ENCODE measurements around the gene NUDT22.

The NUDT22 gene

DNA sequence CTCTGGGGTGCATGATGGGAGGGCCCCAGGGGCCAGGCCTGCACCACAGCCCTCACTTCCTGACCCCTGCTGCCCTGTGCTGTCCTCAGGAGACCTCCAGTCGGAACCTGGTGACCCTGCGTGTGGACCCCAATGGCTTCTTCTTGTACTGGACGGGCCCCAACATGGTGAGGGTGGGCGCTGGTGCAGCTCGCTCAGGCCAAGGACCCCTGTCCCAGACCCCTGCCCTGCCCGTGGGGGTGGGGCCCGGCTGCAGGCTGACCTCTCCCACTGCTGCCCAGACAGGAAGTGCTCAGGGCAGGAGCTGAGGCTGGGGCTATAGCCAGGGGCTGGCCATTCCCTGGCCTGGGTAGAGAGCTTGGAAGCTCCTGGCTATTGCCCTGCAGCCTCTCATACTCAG is 28.3 kb downstream of the NUDT22 start:
- DNase-seq (ENCODE audit: low read depth in 2 of 2): no peak

DNA sequence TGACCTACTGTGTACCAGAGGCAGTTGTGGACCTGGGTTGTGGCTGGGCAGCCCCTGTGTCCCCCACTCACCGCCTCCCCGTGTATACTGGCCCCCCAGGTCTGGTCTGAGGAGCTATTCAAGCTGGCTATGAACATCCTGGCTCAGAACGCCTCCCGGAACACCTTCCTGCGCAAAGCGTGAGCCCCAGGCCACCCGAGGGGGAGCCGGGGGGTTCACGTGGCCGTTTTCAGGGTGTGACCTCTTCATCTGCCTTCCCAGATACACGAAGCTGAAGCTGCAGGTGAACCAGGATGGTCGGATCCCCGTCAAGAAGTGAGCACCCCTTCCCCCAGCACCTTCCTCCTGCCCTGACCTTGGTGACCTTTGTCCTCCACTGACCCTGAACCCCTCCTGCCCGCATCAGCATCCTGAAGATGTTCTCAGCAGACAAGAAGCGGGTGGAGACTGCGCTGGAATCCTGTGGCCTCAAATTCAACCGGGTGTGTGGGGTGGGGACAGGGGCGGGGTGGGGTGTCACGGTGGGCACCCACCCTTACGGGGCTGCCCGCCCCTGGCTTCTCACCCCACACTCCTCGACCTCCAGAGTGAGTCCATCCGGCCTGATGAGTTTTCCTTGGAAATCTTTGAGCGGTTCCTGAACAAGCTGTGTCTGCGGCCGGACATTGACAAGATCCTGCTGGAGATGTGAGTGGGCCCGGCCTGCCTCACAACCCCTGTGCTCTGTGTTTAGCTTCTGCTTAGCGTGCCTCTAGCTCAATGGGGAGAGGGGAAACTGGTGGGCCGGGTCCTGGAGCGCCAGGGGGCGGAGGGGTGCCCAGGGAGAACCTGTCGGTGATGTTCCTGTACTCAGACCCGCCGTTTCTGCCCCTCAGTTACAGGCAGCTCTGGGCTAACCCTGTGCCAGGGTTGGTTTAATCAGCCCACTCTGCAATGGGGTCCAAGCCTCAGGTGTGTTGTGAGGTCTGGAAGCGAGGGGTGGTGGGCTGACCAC is 29.4 kb downstream of the NUDT22 start:
- no peak for DNase-seq (ENCODE audit: low read depth in 2 of 2)

DNA sequence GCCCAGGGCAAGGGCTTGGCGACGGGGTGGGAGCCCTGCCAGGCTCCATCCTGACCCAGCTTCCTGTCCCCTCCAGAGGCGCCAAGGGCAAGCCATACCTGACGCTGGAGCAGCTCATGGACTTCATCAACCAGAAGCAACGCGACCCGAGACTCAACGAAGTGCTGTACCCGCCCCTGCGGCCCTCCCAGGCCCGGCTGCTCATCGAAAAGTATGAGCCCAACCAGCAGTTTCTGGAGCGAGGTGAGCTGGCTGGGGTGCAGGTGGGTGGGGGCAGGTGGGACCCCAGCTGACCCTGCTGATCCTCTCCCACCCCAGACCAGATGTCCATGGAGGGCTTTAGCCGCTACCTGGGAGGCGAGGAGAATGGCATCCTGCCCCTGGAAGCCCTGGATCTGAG is 30.2 kb downstream of the NUDT22 start:
- no peak for DNase-seq (ENCODE audit: low read depth in 2 of 2)

DNA sequence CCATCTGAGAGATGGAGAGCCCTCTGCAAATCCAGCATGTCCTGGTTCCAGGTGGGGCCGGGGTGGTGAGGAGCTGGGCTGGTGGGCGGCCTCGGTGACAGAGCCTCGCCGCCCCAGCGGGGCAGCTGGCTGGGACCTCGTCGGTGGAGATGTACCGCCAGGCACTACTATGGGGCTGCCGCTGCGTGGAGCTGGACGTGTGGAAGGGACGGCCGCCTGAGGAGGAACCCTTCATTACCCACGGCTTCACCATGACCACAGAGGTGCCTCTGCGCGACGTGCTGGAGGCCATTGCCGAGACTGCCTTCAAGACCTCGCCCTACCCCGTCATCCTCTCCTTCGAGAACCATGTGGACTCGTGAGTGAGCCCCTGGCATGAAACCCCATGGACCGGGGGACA is 32.3 kb downstream of the NUDT22 start:
- no peak for DNase-seq (ENCODE audit: low read depth in 2 of 2)

DNA sequence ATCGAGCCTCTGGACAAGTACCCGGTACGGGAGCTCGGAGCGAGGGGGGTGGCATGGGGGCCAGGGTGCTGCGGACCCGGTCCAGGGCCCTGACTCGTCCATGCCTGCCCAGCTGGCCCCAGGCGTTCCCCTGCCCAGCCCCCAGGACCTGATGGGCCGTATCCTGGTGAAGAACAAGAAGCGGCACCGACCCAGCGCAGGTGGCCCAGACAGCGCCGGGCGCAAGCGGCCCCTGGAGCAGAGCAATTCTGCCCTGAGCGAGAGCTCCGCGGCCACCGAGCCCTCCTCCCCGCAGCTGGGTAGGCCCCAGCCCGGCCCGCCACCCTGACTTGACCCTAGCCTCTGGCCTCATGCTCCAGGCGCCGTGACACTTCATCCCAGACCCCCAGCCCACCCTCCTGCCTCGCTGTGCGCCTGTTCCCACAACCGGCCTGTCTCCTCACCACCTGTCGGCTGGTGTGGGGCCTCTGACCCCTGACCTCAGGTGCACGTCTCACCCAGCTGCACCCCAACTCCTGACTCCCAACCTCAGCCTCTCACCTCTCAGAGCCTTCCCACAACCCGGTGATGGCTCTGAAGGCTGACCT is 33.0 kb downstream of the NUDT22 start:
- DNase-seq (ENCODE audit: low read depth in 2 of 2): no peak

DNA sequence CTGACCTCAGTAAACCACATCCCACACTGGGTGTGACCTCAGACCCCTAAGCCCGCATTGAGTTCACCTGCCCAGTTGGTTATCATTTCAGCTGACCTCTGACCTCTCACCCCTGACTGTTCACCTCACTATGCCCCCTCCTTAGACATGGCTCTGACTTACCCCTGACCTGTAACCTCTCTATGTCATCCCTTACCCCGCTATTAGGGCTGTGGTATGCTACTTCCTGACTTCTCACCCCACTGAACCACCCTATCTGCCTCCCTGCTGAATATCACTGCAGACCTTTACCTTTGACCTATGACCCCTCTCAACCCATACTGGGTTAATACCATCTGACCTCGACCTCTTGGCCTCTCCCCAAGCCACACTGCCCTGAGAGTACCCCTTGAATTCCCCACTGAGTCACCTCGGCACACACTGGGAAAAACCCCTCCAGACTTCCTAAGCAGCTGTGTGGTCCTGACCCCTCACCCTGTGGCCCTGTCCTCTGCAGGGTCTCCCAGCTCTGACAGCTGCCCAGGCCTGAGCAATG is 33.5 kb downstream of the NUDT22 start:
- DNase-seq (ENCODE audit: low read depth in 2 of 2): no peak

DNA sequence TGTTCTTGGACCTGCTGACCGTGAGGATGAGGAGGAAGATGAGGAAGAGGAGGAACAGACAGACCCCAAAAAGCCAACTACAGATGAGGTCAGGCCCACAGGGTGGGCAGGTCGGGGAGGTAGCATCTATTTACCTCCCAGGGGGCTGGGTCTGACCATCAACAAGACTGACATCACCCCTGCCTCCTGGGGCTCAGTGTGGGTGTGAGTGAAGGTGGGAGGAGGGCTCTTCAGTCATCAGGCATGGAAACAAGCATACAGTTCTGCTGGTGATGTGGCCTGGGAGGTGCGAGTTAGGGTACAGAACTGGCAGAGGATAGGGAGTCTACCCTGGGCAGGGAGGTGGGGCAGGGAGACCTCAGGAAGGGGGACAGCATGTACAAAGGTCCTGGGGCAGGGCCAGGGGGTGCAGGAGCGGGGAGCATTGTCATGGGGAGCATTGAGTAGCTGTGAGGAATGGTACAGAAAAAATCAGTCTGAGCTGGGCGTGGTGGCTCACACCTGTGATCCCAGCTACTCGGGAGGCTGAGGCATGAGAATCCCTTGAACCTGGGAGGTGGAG is 34.2 kb downstream of the NUDT22 start:
- no peak for DNase-seq (ENCODE audit: low read depth in 2 of 2)

DNA sequence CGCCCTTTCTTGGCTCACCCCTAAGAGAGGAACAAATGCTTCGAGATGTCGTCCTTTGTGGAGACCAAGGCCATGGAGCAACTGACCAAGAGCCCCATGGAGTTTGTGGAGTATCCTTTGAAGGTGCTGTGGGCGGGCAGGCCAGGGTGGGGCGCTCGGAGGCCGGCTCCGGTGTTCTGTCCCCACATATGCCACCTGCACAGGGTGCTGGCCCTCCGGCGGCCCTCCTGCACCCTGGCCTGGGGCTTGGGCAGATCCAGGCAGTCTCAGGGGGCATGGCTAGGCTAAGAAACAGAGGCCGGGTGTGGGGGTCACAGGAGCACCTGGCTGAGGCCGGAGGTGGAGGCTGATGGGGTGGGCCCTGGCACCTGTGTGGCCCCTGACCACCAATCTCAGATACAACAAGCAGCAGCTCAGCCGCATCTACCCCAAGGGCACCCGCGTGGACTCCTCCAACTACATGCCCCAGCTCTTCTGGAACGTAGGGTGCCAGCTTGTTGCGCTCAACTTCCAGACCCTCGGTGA is 35.5 kb downstream of the NUDT22 start:
- DNase-seq (ENCODE audit: low read depth in 2 of 2): no peak

DNA sequence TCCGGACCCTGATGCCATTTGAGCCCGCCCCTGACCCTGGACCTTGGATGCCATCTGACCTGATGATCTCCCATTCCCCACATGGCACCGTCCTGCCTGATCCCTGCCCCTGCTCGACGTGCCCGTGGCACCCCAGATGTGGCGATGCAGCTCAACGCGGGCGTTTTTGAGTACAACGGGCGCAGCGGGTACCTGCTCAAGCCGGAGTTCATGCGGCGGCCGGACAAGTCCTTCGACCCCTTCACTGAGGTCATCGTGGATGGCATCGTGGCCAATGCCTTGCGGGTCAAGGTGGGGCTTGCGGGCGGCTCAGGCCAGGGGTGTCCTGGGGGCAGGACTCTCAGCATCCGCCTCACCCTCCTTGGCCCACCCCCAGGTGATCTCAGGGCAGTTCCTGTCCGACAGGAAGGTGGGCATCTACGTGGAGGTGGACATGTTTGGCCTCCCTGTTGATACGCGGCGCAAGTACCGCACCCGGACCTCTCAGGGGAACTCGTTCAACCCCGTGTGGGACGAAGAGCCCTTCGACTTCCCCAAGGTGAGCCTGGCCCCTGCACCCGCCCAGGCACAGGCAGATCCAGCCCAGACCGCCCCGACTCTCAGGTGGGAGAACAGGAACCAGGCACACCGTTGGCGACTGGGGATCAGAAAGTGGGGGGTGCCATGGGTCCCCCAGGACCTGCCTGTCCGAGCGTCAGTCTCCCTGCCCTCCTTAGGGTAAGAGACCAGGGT is 36.4 kb downstream of the NUDT22 start:
- DNase-seq (ENCODE audit: low read depth in 2 of 2): no peak

DNA sequence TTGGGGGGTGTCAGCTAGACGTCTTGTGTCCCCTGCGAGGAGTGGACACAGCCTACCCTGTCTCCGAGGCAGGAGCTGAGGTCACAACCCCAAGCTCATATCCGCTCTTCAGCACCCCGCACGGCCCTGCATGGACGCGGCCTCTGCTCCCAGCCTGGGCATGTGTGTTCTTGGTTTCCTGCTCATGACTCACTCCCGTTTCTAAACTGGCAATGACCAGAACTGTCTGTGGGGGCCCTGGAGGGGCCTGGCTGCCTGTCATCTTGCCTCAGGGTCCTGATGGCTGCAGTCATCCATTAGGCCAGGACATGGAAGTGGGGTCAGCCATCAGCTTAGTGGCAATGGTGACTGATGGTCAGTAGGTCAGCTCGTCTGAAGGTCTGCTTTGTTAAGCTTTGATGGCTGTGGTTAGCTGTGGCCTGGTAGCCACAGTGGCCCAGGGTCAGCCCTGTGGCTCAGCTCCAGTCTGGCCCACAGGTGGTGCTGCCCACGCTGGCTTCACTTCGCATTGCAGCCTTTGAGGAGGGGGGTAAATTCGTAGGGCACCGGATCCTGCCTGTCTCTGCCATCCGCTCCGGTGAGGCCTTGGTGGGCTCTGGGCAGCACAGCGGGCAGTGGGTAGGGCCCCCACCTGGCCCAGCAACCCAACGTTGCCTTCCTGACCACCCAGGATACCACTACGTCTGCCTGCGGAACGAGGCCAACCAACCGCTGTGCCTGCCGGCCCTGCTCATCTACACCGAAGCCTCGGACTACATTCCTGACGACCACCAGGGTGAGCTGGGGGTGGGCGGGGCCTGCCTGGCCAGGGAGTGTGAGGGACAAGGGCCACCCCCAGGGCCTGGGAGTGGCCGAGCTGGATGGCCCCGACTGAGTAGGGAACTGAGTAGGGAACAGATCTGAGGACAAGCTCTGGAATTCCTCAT is 37.2 kb downstream of the NUDT22 start:
- no peak for DNase-seq (ENCODE audit: low read depth in 2 of 2)

DNA sequence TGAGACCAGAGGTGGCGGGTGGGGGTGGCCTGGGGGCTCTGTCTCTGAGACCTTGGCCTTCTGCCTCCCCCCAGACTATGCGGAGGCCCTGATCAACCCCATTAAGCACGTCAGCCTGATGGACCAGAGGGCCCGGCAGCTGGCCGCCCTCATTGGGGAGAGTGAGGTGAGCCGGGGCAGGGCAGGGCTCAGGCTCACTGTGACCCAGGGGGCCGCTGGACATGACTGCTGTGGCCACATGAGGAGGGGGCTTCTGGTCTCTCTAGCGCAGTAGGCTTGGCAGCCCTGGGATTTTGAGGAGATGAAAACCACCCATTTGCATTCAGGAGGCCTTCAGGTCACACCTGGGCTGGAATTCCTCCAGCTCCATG is 37.9 kb downstream of the NUDT22 start:
- no peak for DNase-seq (ENCODE audit: low read depth in 2 of 2)

DNA sequence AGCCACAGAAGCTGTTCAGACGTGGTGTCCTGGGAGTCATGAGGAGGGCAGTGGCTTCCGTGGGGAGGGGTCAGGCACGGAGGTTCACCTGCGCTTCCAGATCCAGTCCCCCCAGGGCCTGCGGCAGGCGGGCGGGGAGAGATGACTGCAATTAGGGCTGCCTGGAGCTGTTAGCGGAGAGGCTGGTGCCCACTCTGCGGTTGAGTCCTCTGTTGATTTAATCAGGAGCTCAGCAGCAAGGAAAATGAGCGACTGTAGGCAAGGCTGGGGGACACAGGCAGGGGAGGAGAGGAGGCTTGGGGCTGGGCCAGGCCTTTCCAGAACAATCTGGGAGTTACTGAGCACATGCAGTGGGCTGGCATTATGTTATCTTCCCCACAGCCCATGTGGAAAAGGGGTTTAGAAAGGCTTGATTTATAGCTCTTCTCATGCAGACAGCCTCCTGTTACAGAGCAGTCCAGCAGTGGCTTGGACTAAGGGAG is 38.3 kb downstream of the NUDT22 start:
- no peak for DNase-seq (ENCODE audit: low read depth in 2 of 2)

DNA sequence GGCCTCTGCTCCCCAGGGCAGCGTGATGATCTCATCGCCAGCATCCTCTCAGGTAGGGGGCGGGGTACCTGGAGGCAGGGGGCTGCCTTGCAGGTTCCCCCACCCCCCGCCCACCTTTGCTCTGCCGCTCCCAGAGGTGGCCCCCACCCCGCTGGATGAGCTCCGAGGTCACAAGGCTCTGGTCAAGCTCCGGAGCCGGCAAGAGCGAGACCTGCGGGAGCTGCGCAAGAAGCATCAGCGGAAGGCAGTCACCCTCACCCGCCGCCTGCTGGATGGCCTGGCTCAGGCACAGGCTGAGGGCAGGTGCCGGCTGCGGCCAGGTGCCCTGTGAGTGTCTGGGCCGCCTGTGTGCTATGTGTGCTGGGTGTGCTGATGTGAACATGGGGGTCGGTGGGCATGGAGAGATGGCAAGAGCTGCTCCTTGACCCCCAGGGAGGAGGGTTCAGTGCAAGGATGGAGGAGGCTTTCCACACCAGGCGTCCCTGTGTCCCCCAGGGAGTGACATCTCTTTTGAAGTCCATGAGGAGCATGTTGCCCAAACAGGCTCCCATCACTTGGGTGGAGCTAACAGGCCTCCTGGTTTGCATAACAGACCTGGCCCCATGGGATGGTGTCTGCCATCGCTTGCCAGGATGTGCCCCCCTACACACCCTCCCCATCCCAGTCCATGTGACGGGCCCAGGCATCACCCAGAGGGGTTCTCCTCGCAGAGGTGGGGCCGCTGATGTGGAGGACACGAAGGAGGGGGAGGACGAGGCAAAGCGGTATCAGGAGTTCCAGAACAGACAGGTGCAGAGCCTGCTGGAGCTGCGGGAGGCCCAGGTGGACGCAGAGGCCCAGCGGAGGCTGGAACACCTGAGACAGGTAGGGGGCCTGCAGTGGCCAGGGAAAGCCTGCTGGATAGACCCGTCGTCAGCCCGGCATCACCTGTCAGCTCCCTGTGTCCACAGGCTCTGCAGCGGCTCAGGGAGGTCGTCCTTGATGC is 39.4 kb downstream of the NUDT22 start:
- DNase-seq (ENCODE audit: low read depth in 2 of 2): no peak

DNA sequence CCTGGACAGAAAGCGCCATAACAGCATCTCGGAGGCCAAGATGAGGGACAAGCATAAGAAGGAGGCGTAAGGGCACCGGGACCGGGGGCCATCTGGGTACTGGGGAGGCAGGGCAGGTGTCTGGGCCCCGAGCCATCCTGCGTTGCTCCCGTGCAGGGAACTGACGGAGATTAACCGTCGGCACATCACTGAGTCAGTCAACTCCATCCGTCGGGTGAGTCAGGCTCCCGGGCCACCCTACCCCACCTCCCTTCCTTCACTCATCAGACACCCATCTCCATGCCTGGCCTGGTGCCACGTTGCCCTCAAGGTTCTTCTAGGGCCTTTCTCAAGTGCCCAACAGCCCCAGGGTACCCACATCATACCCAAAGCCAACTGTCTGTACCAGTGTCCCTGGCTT is 40.3 kb downstream of the NUDT22 start:
- no peak for DNase-seq (ENCODE audit: low read depth in 2 of 2)

DNA sequence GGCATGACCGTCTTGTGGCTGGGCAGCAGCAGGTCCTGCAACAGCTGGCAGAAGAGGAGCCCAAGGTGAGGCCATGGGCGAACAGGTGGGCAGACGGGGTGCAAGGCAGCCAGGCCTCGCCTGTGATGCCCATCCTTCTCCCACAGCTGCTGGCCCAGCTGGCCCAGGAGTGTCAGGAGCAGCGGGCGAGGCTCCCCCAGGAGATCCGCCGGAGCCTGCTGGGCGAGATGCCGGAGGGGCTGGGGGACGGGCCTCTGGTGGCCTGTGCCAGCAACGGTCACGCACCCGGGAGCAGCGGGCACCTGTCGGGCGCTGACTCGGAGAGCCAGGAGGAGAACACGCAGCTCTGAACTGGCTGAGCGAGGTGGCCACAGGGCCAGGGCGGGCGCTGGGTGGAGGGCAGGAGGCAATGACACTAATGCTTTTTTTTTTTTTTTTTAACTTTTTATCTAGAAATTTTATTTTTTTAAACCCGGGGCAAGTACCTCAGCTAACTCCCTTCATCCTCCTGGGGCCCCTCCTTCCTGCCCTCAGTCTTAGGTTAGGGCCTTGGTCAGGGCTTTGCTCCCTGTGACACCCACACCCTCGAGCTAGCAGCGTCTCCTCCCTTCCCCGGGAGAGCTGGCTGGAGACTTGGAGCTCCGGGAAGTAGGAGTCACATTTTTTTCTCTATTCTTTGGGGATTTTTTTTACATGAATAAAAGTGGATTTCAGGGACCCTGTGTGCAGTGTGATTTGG is 41.3 kb downstream of the NUDT22 start:
- no peak for DNase-seq (ENCODE audit: low read depth in 2 of 2)

DNA sequence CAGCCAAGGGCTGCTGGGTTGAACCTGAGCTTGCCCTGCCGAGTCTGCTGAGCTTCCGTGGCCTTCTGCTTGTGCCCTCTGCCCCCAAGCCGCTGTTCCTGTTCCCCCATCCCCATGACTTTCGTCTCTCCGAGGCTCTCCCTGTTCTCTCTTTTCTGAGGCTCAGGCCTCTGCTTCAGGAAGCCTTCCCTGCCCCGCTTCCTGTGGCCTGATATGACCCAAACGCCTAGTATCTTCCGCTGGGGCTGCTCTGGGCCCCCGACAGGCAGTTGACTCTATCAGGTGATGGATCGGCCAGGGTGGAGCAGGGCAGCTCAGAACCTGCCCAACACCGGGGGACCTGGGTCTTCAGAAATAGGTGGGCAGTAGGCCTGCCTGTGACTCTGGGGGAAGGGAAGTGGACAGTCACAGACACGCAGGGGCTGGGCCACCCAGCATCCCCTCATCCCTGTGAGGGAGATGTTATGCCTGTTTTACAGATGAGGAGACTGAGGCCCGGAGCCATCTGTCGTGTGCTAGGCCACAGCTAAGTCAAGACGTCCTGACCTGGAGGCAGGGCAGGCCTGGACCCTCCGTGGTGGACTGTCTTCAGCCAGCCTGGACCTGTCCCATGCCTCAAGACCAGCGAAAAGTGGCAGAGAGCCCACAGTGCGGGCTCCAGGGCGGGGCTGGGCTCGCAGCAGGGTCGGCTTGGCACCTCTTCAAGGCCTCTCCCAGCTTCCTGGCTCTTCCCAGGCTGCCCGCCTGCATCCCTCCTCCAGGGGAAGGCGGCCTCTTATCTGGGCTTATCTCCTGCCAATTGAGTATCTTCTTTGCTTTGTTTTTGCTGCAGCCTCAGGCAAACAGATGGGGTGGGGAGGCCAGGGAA is 42.2 kb downstream of the NUDT22 start:
- no peak for DNase-seq (ENCODE audit: low read depth in 2 of 2)

DNA sequence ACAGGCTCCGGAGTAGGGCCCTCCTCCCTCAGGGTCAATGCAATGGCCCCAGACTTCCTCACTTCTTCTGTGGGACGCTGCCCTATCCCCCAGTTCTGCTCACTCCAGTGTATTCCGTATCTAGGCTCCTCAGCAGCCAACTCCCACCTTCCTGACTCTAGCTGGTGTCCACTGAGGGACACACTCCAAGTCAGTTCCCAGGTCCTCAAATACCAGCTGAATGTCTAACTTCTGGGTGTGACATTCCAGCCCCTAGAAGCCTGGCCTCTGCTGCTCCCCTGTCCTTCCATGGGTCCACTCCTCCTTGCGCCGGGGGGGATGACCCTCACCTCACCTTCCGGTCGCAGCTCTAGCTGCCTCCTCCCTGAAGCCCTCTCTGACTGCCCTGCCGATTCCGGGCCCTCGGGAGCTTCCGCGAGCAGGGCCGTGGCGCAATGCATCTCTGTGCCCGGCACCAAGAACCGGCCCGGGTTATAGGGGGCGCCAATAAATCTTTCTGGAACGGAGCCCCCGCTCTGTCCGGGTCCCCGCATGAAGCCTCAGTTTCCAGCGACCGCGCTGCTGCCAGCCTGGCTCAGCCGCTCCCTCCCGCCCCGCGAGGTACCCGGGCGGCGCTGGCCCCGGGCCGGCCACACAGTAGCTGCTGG is 42.9 kb downstream of the NUDT22 start:
- peak in 1 of 2 donors; percentile 45 for DNase-seq (ENCODE audit: low read depth in 2 of 2)

Data from stimulated activated CD4-positive, alpha-beta T cell treated with anti-CD3 and anti-CD28 coated beads, Interleukin-1b, Interleukin-23, amount 100 ng/mL, for 4 hours (primary cell).